B cell (primary cell): ENCODE measurements around the gene OXNAD1. TPM values are rescaled to one million over a fixed set of nuclear protein-coding genes. Genes with fewer than 3 reads are reported as not detected.

Experiments
- ATAC-seq: fragments of 200-7000 bp; cut with Tn5 transposase; one replicate; pipeline ENCODE4 v1.10.0; 2021; ENCODE audit warnings: low read depth, mild to moderate bottlenecking, moderate number of reproducible peaks, moderate library complexity
- CTCF ChIA-PET: fragments of 350-600 bp; sonication (Branson Sonifier 250); formaldehyde crosslinking; loops from one replicate; lab custom pipeline; 2021; ENCODE audit warnings: antibody characterized with exemption, inconsistent platforms; lab: Charles Lee
- POLR2A ChIA-PET: fragments of 350-600 bp; sonication (Branson Sonifier 250); formaldehyde crosslinking; loops from one replicate; lab custom pipeline; 2021; ENCODE audit warnings: antibody characterized with exemption; lab: Charles Lee
- DNase-seq: peaks from one replicate; pipeline ENCODE4 v3.0.0; 2013
- H2AFZ ChIP-seq: 2 replicates; pipeline ENCODE4 v1.6.1; 2012; ENCODE audit warnings: mild to moderate bottlenecking, low read depth, low read length; ENCODE audit not compliant: insufficient read depth, poor library complexity, severe bottlenecking
- H3K27ac ChIP-seq, 2 donors: 1 replicate in 1 of 2; 2 replicates in 1 of 2; pipeline ENCODE4 v1.5.1; 2012 to 2013; ENCODE audit warnings: low read length in 2 of 2, mild to moderate bottlenecking in 2 of 2, moderate library complexity in 1 of 2
- H3K27me3 ChIP-seq, 4 experiments: fragments of 200-600 bp in 1 of 4; sonication (generic) in 1 of 4; replicated peaks in 1 of 4; 1 replicate in 2 of 4; 2 replicates in 2 of 4; pipeline versions ENCODE4 v1.6.1 to v1.7.0; 2013 to 2016; ENCODE audit warnings: low read length in 3 of 4, mild to moderate bottlenecking in 2 of 4, mixed read lengths in 1 of 4, moderate library complexity in 1 of 4; ENCODE audit not compliant: insufficient read depth in 4 of 4, control insufficient read depth in 3 of 4; ENCODE audit errors: control extremely low read depth in 1 of 4
- H3K36me3 ChIP-seq, 2 experiments: replicated peaks in 1 of 2; 1 replicate in 1 of 2; 2 replicates in 1 of 2; pipeline versions ENCODE4 v1.6.1 to v1.7.1; 2013; ENCODE audit warnings: low read length in 1 of 2; ENCODE audit not compliant: insufficient read depth in 2 of 2, control insufficient read depth in 1 of 2; ENCODE audit errors: control extremely low read depth in 1 of 2, extremely low read depth in 1 of 2
- H3K4me1 ChIP-seq, 2 donors: fragments of 200-600 bp in 1 of 2; sonication (generic) in 1 of 2; 1 replicate in 1 of 2; 2 replicates in 1 of 2; pipeline versions ENCODE4 v1.5.1 to v1.6.1; 2013 to 2017; ENCODE audit warnings: low read length in 2 of 2; ENCODE audit not compliant: control insufficient read depth in 2 of 2, insufficient read depth in 2 of 2
- H3K4me2 ChIP-seq: replicated peaks from 2 replicates; pipeline ENCODE3; 2012; ENCODE audit warnings: mild to moderate bottlenecking, low read depth, low read length; ENCODE audit not compliant: poor library complexity, severe bottlenecking
- H3K4me3 ChIP-seq, 5 experiments: fragments of 200-600 bp in 1 of 5; sonication (generic) in 1 of 5; 1 replicate in 3 of 5; 2 replicates in 2 of 5; pipeline versions ENCODE4 v1.5.1 to v1.7.0; 2011 to 2016; ENCODE audit warnings: low read length in 4 of 5, mild to moderate bottlenecking in 4 of 5, low read depth in 2 of 5, control low read depth in 1 of 5, moderate library complexity in 1 of 5; ENCODE audit not compliant: insufficient read depth in 1 of 5; ENCODE audit errors: control extremely low read depth in 1 of 5, extremely low read depth in 1 of 5
- H3K79me2 ChIP-seq: fragments of 200-600 bp; sonication (generic); one replicate; pipeline ENCODE4 v1.6.0; 2016; ENCODE audit warnings: low read length; ENCODE audit not compliant: control insufficient read depth, insufficient read depth
- H3K9ac ChIP-seq: fragments of 200-600 bp; sonication (generic); 2 replicates; pipeline ENCODE4 v1.6.1; 2017; ENCODE audit warnings: mild to moderate bottlenecking, low read length, moderate library complexity
- H3K9me3 ChIP-seq, 3 donors: one replicate each; pipeline versions ENCODE4 v1.6.1 to v1.7.1; 2013; ENCODE audit warnings: low read length in 2 of 3; ENCODE audit not compliant: control insufficient read depth in 2 of 3, insufficient read depth in 1 of 3; ENCODE audit errors: control extremely low read depth in 1 of 3
- H4K20me1 ChIP-seq: 2 replicates; pipeline ENCODE4 v1.6.0; 2012; ENCODE audit warnings: mild to moderate bottlenecking, low read length; ENCODE audit not compliant: insufficient read depth, control insufficient read depth, poor library complexity, severe bottlenecking
- H3K27ac Mint-ChIP-seq: one replicate; pipeline ENCODE4 v1.8.0; 2021; ENCODE audit warnings: mixed read lengths
- H3K27me3 Mint-ChIP-seq: one replicate; pipeline ENCODE4 v1.8.0; 2021; ENCODE audit warnings: mixed read lengths
- H3K4me1 Mint-ChIP-seq: one replicate; pipeline ENCODE4 v1.8.0; 2021; ENCODE audit warnings: mixed read lengths
- H3K4me3 Mint-ChIP-seq: one replicate; pipeline ENCODE4 v1.8.0; 2021; ENCODE audit warnings: mixed read lengths
- H3K9me3 Mint-ChIP-seq: one replicate; pipeline ENCODE4 v1.8.0; 2022; ENCODE audit warnings: mixed read lengths; ENCODE audit not compliant: insufficient read depth
- EZH2 ChIP-seq: IDR thresholded peaks from 2 replicates; pipeline ENCODE4 v1.6.1; 2012; ENCODE audit warnings: borderline replicate concordance, low read depth, mild to moderate bottlenecking, moderate library complexity, low read length; ENCODE audit not compliant: insufficient read depth, poor library complexity, severe bottlenecking
- WGBS: methylation state at CpG from one replicate; pipeline ENCODE4 v1.1.5; 2013; ENCODE audit warnings: missing lambda C conversion rate; ENCODE audit not compliant: insufficient coverage; 5-methylcytosine and 5-hydroxymethylcytosine counted together
- intact Hi-C: fragments of 100-400 bp; cut with micrococcal nuclease; formaldehyde crosslinking; loops from one replicate; pipeline ENCODE4 v1.10.0; 2022
- polyA plus RNA-seq: library from polyadenylated mRNA; depleted of rRNA; stranded (reverse); fragments of >200 nt; gene quantifications from 2 replicates; pipeline ENCODE4 v1.2.3, GENCODE V29; 2012
- total RNA-seq, 2 donors: library from RNA; stranded (reverse); fragments of 120-200 nt in 1 of 2; gene quantifications; 1 replicate in 1 of 2; 2 replicates in 1 of 2; pipeline versions ENCODE4 v1.2.3 to v1.2.4, GENCODE V29; 2013 to 2022
- TF ChIP-seq, protein P1 (sequence below): fragments of 200-600 bp; IDR thresholded peaks from one replicate; pipeline ENCODE4 v1.8.0; 2022; ENCODE audit warnings: antibody characterized with exemption, mild to moderate bottlenecking

The OXNAD1 gene
- total and polyA plus RNA-seq, 2 donors (not counting 1 experiment from before 2014, with no cell fraction given) = 4.0 to 12.3 TPM

DNA sequence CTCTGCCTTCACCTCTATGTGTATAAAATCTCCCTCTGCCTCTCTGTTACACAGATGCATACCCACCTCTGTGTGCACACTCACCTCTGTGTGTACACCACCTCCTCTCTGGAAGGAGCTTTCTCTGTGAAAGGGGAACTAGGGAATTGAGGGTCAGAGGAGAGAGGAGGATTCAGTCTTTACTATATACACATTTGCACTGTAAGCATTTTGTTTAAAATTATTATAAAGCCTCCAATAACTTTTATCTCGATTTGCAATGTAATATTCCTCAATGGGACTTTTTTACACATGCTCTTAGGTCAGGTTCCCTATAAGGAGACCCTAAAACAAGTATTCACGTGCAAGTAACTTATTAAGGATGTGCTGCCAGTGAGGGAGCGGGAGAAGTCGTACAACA, 82.5 kb downstream of the OXNAD1 start:
- POLR2A ChIA-PET = no interaction called here
- H3K27me3 Mint-ChIP-seq = no peaks in the 10 kb centered on the region
- Histone ChIP-seq H3K79me2 (peaks cover 73% of the 10 kb centered on the region), H3K9ac (no peak overlapping the region), H4K20me1 (peaks cover 13% of the 10 kb centered on the region), H3K36me3 (peaks cover 7 to 73% of the 10 kb centered on the region in 2 experiments), H3K27me3 (no peaks in the 10 kb centered on the region), H3K27ac (no peak overlapping the region), H3K4me1 (peaks cover 3 to 7% of the 10 kb centered on the region in 2 donors), H3K4me3 (no peak overlapping the region), H3K9me3 (peaks cover 0 to 3% (median 0%) of the 10 kb centered on the region in 3 donors), H2AFZ (no peak overlapping the region), H3K4me2 (no peak overlapping the region)
- CTCF ChIA-PET = no interaction called here
- no peak for TF ChIP-seq EZH2
- TF ChIP-seq, protein P1, sequence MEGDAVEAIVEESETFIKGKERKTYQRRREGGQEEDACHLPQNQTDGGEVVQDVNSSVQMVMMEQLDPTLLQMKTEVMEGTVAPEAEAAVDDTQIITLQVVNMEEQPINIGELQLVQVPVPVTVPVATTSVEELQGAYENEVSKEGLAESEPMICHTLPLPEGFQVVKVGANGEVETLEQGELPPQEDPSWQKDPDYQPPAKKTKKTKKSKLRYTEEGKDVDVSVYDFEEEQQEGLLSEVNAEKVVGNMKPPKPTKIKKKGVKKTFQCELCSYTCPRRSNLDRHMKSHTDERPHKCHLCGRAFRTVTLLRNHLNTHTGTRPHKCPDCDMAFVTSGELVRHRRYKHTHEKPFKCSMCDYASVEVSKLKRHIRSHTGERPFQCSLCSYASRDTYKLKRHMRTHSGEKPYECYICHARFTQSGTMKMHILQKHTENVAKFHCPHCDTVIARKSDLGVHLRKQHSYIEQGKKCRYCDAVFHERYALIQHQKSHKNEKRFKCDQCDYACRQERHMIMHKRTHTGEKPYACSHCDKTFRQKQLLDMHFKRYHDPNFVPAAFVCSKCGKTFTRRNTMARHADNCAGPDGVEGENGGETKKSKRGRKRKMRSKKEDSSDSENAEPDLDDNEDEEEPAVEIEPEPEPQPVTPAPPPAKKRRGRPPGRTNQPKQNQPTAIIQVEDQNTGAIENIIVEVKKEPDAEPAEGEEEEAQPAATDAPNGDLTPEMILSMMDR = no peak
- DNase-seq (no peak), ATAC-seq (no peak)
- no peak overlapping the region for H3K27ac Mint-ChIP-seq
- H3K9me3 Mint-ChIP-seq = no peaks in the 10 kb centered on the region
- no CpG with 5 or more reads among the region's 4 CpGs for WGBS
- H3K4me3 Mint-ChIP-seq = no peak overlapping the region
- intact Hi-C loops = no loop called here
- H3K4me1 Mint-ChIP-seq = peaks cover 8% of the 10 kb centered on the region

GRCh38 chr3:16349986-16350596, 85.1 kb downstream of the OXNAD1 start:
- H3K4me3 ChIP-seq = no peak overlapping the region
- peaks cover 7 to 84% of the 10 kb centered on the region in 2 experiments for H3K36me3 ChIP-seq
- Mint-ChIP-seq H3K4me3 (no peak overlapping the region), H3K27me3 (no peaks in the 10 kb centered on the region), H3K4me1 (no peaks in the 10 kb centered on the region), H3K27ac (no peak overlapping the region), H3K9me3 (no peaks in the 10 kb centered on the region)
- H3K9me3 ChIP-seq = no peaks in the 10 kb centered on the region
- no CpG with 5 or more reads among the region's 2 CpGs for WGBS
- intact Hi-C loops = no loop called here
- peaks cover 18% of the 10 kb centered on the region for H4K20me1 ChIP-seq
- ChIA-PET CTCF (no interaction called here), POLR2A (no interaction called here)
- H2AFZ ChIP-seq = no peak overlapping the region
- H3K27ac ChIP-seq = no peak overlapping the region
- H3K79me2 ChIP-seq = peaks cover 84% of the 10 kb centered on the region
- H3K27me3 ChIP-seq = no peaks in the 10 kb centered on the region
- H3K4me2 ChIP-seq = no peak overlapping the region
- TF ChIP-seq, protein P1 = no peak
- no peak for TF ChIP-seq EZH2
- ATAC-seq (no peak), DNase-seq (no peak)
- no peak overlapping the region for H3K9ac ChIP-seq
- H3K4me1 ChIP-seq = no peaks in the 10 kb centered on the region
